ENCODE data around the gene BTBD9. TPM values are rescaled to one million over a fixed set of nuclear protein-coding genes. Genes with fewer than 3 reads are reported as not detected.

The BTBD9 gene
- total and polyA plus RNA-seq, 4 donors: 8.7 to 73.9 (median 28.3) TPM

GRCh38 chr6:38354037-38354381 lies 285.7 kb downstream of the BTBD9 start:
- H3K9ac ChIP-seq (ENCODE audit: insufficient read depth in 1 of 2, low read length in 2 of 2): no peak overlapping the region
- H3K9me3 ChIP-seq (ENCODE audit: control insufficient read depth in 4 of 4, insufficient read depth in 3 of 4, low read length in 3 of 4): no peaks in the 10 kb centered on the region
- ATAC-seq (ENCODE audit: insufficient read depth, low FRiP score) (no peak), DNase-seq (no peak)
- TF ChIP-seq, protein P1, sequence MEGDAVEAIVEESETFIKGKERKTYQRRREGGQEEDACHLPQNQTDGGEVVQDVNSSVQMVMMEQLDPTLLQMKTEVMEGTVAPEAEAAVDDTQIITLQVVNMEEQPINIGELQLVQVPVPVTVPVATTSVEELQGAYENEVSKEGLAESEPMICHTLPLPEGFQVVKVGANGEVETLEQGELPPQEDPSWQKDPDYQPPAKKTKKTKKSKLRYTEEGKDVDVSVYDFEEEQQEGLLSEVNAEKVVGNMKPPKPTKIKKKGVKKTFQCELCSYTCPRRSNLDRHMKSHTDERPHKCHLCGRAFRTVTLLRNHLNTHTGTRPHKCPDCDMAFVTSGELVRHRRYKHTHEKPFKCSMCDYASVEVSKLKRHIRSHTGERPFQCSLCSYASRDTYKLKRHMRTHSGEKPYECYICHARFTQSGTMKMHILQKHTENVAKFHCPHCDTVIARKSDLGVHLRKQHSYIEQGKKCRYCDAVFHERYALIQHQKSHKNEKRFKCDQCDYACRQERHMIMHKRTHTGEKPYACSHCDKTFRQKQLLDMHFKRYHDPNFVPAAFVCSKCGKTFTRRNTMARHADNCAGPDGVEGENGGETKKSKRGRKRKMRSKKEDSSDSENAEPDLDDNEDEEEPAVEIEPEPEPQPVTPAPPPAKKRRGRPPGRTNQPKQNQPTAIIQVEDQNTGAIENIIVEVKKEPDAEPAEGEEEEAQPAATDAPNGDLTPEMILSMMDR (IDR thresholded peaks at IDR 0.05; ENCODE audit: control extremely low read depth, extremely low read depth): no peak
- WGBS, 2 donors: 97 to 100% methylated on average over 1 of the region's 1 CpG
- no peak overlapping the region for H3K27ac ChIP-seq (ENCODE audit: low read depth in 1 of 2, low read length in 1 of 2)
- H3K4me1 ChIP-seq (ENCODE audit: control insufficient read depth in 5 of 5, insufficient read depth in 5 of 5, low read length in 5 of 5): peaks cover 0 to 6% (median 0%) of the 10 kb centered on the region in 5 donors
- no peak overlapping the region for H3K4me3 ChIP-seq
- peaks cover 0 to 2% (median 0%) of the 10 kb centered on the region in 4 donors for H3K36me3 ChIP-seq (ENCODE audit: control insufficient read depth in 4 of 4, insufficient read depth in 4 of 4, low read length in 4 of 4)
- H3K27me3 ChIP-seq (ENCODE audit: control insufficient read depth in 3 of 3, insufficient read depth in 3 of 3, low read length in 2 of 3): no peaks in the 10 kb centered on the region

- Histone ChIP-seq H3K27me3 (ENCODE audit: control insufficient read depth in 3 of 3, insufficient read depth in 3 of 3, low read length in 2 of 3) (no peaks in the 10 kb centered on the region), H3K9ac (ENCODE audit: insufficient read depth in 1 of 2, low read length in 2 of 2) (no peak overlapping the region), H3K4me3 (no peak overlapping the region), H3K4me1 (ENCODE audit: control insufficient read depth in 5 of 5, insufficient read depth in 5 of 5, low read length in 5 of 5) (peaks cover 0 to 6% (median 0%) of the 10 kb centered on the region in 5 donors), H3K27ac (ENCODE audit: low read depth in 1 of 2, low read length in 1 of 2) (no peak overlapping the region), H3K36me3 (ENCODE audit: control insufficient read depth in 4 of 4, insufficient read depth in 4 of 4, low read length in 4 of 4) (peaks cover 0 to 2% (median 0%) of the 10 kb centered on the region in 4 donors), H3K9me3 (ENCODE audit: control insufficient read depth in 4 of 4, insufficient read depth in 3 of 4, low read length in 3 of 4) (no peaks in the 10 kb centered on the region)
- no peak for ATAC-seq (ENCODE audit: insufficient read depth, low FRiP score)
- 88 to 93% methylated on average over 7 of the region's 7 CpGs for WGBS, 2 donors
- TF ChIP-seq, protein P1 (IDR thresholded peaks at IDR 0.05; ENCODE audit: control extremely low read depth, extremely low read depth): no peak
- no peak for DNase-seq
Observed at GRCh38 chr6:38353310-38354036, 286.3 kb downstream of the BTBD9 start.

GRCh38 chr6:38352636-38353035 lies 287.1 kb downstream of the BTBD9 start:
- whole genome bisulfite sequencing, 2 donors: 90 to 100% methylated on average over 1 of the region's 1 CpG

More at GRCh38 chr6:38352636-38353035, 287.1 kb downstream of the BTBD9 start:
- Histone ChIP-seq H3K9ac (ENCODE audit: insufficient read depth in 1 of 2, low read length in 2 of 2) (no peak overlapping the region), H3K27me3 (ENCODE audit: control insufficient read depth in 3 of 3, insufficient read depth in 3 of 3, low read length in 2 of 3) (no peaks in the 10 kb centered on the region), H3K9me3 (ENCODE audit: control insufficient read depth in 4 of 4, insufficient read depth in 3 of 4, low read length in 3 of 4) (no peaks in the 10 kb centered on the region), H3K4me1 (ENCODE audit: control insufficient read depth in 5 of 5, insufficient read depth in 5 of 5, low read length in 5 of 5) (peaks cover 0 to 6% (median 0%) of the 10 kb centered on the region in 5 donors), H3K27ac (ENCODE audit: low read depth in 1 of 2, low read length in 1 of 2) (no peak overlapping the region), H3K4me3 (no peak overlapping the region), H3K36me3 (ENCODE audit: control insufficient read depth in 4 of 4, insufficient read depth in 4 of 4, low read length in 4 of 4) (peaks cover 0 to 2% (median 0%) of the 10 kb centered on the region in 4 donors)
- DNase-seq (no peak), ATAC-seq (ENCODE audit: insufficient read depth, low FRiP score) (no peak)
- TF ChIP-seq, protein P1 (IDR thresholded peaks at IDR 0.05; ENCODE audit: control extremely low read depth, extremely low read depth): no peak
